ENCODE results near the gene RGS3.

- no peak for TF ChIP-seq EZH2phosphoT487 (IDR thresholded peaks at IDR 0.05; ENCODE audit: low read depth)
- no peak for TF ChIP-seq CTCF (IDR thresholded peaks at IDR 0.05; ENCODE audit: low read depth, low read length)
These were observed 125.4 kb downstream of the RGS3 start for GRCh38 chr9:113588936-113589335.

Measured in OCI-LY3 (cell line).